ENCODE data around the gene STK39.

STK39 gene

DNA sequence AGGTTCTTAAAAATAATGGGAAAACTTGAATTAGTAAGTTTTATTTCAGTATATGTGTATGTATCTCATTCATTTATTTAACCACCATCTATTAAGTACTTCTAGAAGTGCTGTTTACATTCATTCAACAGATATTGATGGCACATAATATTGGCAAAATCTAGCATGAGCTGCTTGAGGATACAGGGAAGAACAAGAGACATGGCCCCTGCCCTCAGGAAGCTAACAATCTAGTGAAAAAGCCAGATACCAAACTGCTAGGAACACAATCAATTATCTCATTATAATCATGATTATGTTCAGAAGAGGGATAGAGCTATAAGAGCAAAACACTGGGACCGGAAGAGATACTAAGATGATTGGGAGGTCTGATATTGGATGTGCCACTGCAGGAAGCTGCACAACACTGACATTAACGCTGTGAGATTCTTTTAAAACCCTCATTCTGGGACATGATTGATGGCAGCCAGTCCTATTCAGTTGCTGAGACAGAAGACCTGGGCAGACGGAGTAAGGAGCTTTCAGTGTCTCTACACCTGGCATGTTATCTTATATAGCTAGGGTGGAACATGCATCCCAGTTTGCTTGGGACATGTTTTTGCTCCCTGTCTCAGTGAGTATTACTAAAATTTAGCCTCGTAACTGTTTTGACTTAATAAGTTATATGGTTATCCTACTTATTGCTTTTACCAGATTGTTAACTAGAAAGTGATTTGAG lies 314.1 kb downstream of the STK39 start:
- Mint-ChIP-seq H3K4me3 (no peak overlapping the region), H3K27me3 (no peaks in the 10 kb centered on the region), H3K9me3 (ENCODE audit: low read depth) (no peaks in the 10 kb centered on the region), H3K27ac (no peak overlapping the region), H3K4me1 (ENCODE audit: low read depth) (no peaks in the 10 kb centered on the region), H3K36me3 (no peaks in the 10 kb centered on the region)

DNA sequence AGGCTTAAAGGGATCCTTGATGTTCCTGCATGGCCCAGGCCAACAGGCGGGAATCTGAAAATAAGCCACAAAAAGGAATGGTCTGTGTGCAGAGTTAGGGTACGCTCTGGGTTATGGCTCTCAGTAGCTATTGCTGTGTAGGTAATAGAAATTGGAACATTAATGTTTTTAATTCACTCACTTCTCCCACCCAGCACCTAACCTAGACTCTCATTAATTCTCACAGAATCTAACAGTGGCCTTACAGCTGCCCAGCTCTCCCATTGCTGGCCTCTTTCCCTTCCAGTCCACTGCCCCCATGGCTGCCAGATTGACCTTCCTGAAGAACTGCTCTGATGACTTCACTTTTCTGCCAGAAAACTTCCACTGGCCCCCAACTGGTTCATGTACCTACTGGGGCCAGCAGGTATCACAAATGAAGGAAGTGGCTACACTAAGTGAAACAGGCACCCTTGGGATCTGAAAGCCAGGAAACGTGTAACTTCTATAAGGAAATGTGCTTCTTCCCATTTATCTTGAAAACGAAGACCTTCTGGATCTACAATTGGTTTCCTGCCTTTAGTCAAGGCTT lies 315.2 kb downstream of the STK39 start:
- no peak overlapping the region for H3K27ac Mint-ChIP-seq
- no peaks in the 10 kb centered on the region for H3K36me3 Mint-ChIP-seq
- H3K9me3 Mint-ChIP-seq (ENCODE audit: low read depth) = no peaks in the 10 kb centered on the region
- no peak overlapping the region for H3K4me3 Mint-ChIP-seq
- H3K27me3 Mint-ChIP-seq = no peaks in the 10 kb centered on the region
- no peaks in the 10 kb centered on the region for H3K4me1 Mint-ChIP-seq (ENCODE audit: low read depth)

DNA sequence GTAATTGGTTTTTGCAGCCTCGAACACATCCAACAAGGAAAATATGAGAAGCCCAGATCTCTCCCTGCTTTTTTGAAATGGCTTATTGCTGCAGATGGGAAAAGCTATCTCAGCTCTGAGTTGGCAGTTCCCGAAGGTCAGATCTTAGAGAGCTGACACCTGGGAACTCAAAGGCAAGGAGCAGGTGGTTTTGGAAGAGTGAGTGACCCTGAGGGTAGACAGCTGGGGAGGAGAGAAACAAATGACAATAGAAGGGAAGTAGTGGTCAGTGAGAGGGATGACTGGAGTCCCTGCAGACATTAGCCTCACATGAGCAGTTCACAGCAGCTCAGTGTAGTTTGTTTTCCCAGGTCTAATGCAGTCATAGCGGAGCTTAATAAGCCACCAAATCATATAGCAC lies 317.9 kb downstream of the STK39 start:
- Mint-ChIP-seq H3K4me3 (no peak overlapping the region), H3K4me1 (ENCODE audit: low read depth) (no peaks in the 10 kb centered on the region), H3K36me3 (no peaks in the 10 kb centered on the region), H3K27me3 (no peaks in the 10 kb centered on the region), H3K27ac (no peak overlapping the region), H3K9me3 (ENCODE audit: low read depth) (no peaks in the 10 kb centered on the region)

DNA sequence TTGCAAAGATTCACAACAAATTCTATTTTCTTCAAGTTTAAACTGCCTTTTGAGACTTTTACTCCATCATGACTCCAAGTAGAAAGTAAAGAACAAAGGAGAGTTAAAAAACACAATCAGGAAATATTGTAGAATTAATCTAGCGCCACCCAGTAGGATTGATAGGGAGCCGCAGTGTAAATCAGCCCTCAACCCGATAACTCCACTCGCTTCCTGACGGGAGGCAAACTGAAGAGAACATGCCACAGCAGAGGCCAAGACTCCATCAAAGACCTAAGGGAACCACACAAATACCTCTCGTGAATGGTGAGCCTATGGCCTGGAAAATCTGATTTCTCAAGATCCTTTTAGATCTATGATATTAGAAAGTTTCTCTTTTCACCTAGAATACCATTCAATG lies 319.0 kb downstream of the STK39 start:
- Mint-ChIP-seq H3K4me1 (ENCODE audit: low read depth) (no peaks in the 10 kb centered on the region), H3K9me3 (ENCODE audit: low read depth) (no peaks in the 10 kb centered on the region), H3K4me3 (no peak overlapping the region), H3K36me3 (no peaks in the 10 kb centered on the region), H3K27ac (no peak overlapping the region), H3K27me3 (no peaks in the 10 kb centered on the region)

- Mint-ChIP-seq H3K4me3 (no peak overlapping the region), H3K36me3 (no peaks in the 10 kb centered on the region), H3K9me3 (ENCODE audit: low read depth) (no peaks in the 10 kb centered on the region), H3K4me1 (ENCODE audit: low read depth) (no peaks in the 10 kb centered on the region), H3K27ac (no peak overlapping the region), H3K27me3 (no peaks in the 10 kb centered on the region)
Measured at GRCh38 chr2:167925758-167926157, 321.6 kb downstream of the STK39 start.

DNA sequence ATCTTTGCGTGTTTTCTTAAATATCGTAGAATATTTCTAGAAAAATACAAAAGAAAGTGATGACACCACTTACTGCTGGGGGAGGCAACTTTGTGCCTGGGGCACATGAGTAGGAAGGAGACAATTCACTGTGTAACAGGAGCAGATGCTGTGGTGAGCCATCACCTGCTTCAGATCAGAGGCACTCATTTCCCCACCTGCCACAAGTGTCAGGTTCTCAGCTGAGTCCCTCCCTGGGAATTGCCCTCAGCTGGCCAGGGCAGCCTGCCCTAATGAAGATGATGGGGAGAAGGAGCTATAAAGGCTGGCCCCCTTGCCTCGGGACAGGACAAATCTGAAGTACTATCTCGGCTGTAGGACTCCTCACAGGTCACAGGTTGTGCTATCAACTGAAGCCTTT lies 322.8 kb downstream of the STK39 start:
- Mint-ChIP-seq H3K4me1 (ENCODE audit: low read depth) (no peaks in the 10 kb centered on the region), H3K27ac (no peak overlapping the region), H3K4me3 (no peak overlapping the region), H3K27me3 (peaks cover 3% of the 10 kb centered on the region), H3K9me3 (ENCODE audit: low read depth) (no peaks in the 10 kb centered on the region), H3K36me3 (no peaks in the 10 kb centered on the region)

- H3K9me3 Mint-ChIP-seq (ENCODE audit: low read depth) = no peaks in the 10 kb centered on the region
- no peaks in the 10 kb centered on the region for H3K36me3 Mint-ChIP-seq
- peaks cover 8% of the 10 kb centered on the region for H3K27me3 Mint-ChIP-seq
- H3K4me3 Mint-ChIP-seq = no peak overlapping the region
- H3K27ac Mint-ChIP-seq = no peak overlapping the region
- no peaks in the 10 kb centered on the region for H3K4me1 Mint-ChIP-seq (ENCODE audit: low read depth)
Measured at GRCh38 chr2:167916756-167917155, 330.6 kb downstream of the STK39 start.

GRCh38 chr2:167914969-167915368 lies 332.4 kb downstream of the STK39 start:
- Mint-ChIP-seq H3K27me3 (peaks cover 6% of the 10 kb centered on the region), H3K9me3 (ENCODE audit: low read depth) (no peaks in the 10 kb centered on the region), H3K4me3 (no peak overlapping the region), H3K4me1 (ENCODE audit: low read depth) (no peaks in the 10 kb centered on the region), H3K27ac (no peak overlapping the region), H3K36me3 (no peaks in the 10 kb centered on the region)

- H3K27ac Mint-ChIP-seq = no peak overlapping the region
- no peak overlapping the region for H3K4me3 Mint-ChIP-seq
- no peaks in the 10 kb centered on the region for H3K36me3 Mint-ChIP-seq
Measured at GRCh38 chr2:167908786-167909185, 338.6 kb downstream of the STK39 start.

GRCh38 chr2:167905668-167906067 lies 341.7 kb downstream of the STK39 start:
- Mint-ChIP-seq H3K36me3 (no peaks in the 10 kb centered on the region), H3K27ac (no peak overlapping the region)

More at GRCh38 chr2:167908786-167909185, 338.6 kb downstream of the STK39 start:
- Mint-ChIP-seq H3K27me3 (peaks cover 4% of the 10 kb centered on the region), H3K4me1 (ENCODE audit: low read depth) (no peaks in the 10 kb centered on the region), H3K9me3 (ENCODE audit: low read depth) (no peaks in the 10 kb centered on the region)

More at GRCh38 chr2:167905668-167906067, 341.7 kb downstream of the STK39 start:
- H3K27me3 Mint-ChIP-seq = peaks cover 4% of the 10 kb centered on the region
- H3K4me1 Mint-ChIP-seq (ENCODE audit: low read depth) = no peaks in the 10 kb centered on the region
- H3K9me3 Mint-ChIP-seq (ENCODE audit: low read depth) = no peaks in the 10 kb centered on the region
- no peak overlapping the region for H3K4me3 Mint-ChIP-seq
